NCI-H748 treated with DMSO at 0.1 percent for 48 hours (cell line): Measurements from ENCODE around the gene RHBDD1.

ENCODE experiments used
- DNase-seq: peaks from one replicate; lab custom pipeline; 2025; lab: John Stamatoyannopoulos, UW

Gene RHBDD1

DNA sequence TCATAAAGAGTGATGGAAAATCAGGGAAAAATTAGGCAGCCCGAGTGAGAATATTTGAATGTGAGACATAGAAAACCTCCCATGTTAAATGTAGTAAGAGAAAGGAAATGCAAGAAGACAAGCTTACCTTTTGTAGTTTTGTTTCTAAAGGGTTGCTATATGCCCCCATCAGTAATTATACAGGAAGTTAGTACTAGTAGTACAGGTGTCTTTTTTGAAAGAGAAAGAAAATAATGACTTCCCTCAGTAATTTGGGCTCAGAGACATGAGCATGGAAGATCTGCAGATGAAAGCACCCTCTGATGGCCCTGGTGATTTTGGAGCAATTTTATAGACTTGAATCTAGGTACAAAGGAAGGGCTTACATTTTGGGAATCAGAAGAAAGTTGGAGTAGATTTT, 80.8 kb downstream of the RHBDD1 start:
- no peak for DNase-seq

GRCh38 chr2:226932443-226932842, 96.6 kb downstream of the RHBDD1 start:
- DNase-seq: no peak

- no peak for DNase-seq
Observed at GRCh38 chr2:226934546-226935201, 98.8 kb downstream of the RHBDD1 start.

DNA sequence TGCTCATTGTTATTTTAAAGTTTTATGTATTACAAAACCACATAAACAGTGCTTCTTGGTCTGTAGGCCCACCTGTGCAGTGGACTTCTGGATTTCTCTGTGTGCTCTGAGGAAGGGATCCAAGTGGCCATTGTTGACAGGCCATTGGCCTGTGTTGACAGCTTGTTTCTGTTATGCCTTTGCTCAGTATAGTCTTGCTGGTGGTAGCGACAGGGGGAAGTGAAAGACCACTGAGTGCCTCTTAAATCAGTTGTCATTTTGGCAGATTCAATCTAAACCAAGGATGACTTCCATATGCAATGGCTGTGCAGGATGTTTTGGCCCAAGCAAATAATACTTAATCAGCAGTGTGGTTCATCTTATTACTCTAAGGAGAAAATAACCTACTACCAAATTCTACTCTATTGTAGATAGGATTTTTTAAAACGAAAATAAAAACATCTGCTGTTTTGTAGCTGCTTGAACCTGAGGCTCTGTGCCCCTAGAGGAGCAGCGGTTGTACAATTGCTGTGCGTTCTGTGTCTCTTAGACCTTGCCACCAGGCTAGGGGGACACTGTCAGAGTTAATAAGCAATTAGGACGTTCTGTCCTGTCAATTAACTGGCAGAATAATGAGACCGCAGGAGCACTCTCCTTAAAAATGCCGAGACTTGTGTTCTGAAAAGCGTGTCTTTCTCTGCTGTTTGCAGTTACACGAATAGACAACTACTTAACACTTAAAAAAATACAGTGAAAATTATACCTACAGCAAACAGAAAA, 108.2 kb downstream of the RHBDD1 start:
- DNase-seq: no peak

GRCh38 chr2:226953206-226953605, 117.4 kb downstream of the RHBDD1 start:
- no peak for DNase-seq

DNA sequence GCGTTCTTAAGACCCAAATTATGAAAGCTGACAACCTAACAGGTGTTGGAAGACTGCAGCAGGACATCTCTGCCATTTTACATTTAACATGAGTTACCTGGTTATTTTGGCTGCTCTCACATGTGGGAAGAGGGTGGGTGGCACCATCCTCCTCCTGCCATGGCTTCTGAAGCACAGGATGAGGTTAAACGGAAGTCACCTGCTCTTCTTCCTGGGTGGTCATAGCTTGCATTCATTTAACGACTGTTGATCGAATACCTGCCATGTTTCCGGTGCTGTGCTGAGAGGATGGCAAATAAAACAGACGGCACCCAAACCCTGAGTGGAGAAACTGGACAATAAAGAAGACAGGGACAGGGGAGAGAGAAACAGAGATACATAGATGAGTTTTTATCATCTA, 118.0 kb downstream of the RHBDD1 start:
- DNase-seq: no peak

DNA sequence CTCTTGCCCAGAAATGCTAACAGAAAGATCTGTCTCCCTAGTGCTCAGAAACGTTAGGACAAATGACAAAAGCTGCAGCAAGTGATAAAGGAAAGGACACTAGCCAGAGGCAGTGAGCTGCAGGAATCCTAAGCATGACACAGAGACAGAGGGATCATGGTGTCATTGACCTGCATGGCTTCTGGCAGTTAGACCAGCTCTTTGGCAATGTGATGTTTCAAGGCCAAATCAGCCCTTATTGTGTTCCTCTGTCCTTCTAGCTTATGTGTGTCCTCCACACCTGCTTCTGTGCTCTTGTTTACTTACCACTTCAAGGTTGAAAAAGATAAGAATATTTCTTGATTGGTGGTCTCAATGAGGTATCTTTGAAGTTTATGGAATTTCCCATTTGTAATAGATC, 120.8 kb downstream of the RHBDD1 start:
- no peak for DNase-seq

DNA sequence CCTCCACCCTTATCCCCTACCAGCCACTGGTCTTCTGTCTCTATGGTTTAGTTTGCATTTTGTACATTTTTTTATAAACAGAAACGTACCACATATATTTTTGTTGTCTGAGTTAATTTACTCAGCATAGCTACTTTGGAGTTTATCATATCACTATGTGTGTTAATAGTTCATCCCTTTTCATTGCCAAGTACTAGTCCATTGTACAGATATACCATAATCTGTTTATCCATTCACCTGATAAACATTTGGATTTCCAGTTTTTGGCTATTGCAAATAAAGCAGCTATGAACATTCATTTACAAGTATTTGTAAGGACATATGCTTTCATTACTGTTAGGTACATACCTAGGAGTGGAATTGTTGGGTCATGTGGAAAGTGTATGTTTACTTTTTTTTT, 123.6 kb downstream of the RHBDD1 start:
- no peak for DNase-seq

DNA sequence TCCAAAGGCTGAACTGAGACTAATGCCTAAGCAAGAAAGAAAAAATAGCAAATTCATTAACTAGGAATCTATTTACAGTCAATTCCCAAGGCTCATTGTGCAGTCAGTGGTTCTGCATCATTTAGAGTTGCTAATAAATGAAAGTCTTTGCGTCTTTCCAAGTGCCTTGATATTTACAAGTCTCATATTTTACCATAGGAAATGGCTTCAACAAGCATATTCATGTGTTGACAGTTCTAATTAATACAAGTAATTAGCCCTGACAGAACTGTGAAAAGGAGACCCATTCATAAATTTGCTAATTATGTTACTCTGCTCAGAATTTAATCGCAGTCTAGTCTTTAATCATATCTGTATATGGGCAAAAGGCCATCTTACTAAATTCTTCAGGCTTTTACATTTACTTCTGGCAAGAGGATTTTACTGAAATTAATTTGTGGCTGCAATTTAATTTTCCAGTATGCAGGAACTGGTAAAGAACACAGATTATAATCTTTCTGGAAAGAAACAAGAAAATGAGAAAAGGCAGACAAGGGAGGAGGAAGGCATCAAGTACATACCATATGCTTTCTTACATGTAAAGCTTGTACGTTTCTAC, 126.4 kb downstream of the RHBDD1 start:
- DNase-seq: no peak

- no peak for DNase-seq
Observed at GRCh38 chr2:226963528-226963927, 127.7 kb downstream of the RHBDD1 start.

DNA sequence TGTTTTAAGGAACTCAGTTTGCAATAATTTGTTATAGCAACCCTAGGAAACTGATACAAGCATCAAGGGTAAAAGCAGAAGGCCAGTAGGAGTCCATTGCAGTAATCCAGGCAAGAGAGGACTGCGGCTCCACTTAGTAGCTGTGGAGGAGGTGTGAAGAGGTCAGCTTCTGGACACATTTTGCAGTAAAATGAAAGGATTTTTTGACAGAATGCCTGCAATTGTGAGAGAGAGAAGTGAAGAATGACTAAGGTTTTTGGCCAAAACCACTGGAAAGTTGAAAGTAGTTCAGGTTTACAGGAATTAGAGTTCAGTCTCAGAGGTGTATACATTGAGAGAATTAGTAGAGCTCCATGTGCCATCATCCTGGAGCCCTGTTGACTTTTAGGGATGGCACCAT, 129.5 kb downstream of the RHBDD1 start:
- DNase-seq: no peak

- DNase-seq: no peak
Observed at GRCh38 chr2:226969417-226970080, 133.7 kb downstream of the RHBDD1 start.

DNA sequence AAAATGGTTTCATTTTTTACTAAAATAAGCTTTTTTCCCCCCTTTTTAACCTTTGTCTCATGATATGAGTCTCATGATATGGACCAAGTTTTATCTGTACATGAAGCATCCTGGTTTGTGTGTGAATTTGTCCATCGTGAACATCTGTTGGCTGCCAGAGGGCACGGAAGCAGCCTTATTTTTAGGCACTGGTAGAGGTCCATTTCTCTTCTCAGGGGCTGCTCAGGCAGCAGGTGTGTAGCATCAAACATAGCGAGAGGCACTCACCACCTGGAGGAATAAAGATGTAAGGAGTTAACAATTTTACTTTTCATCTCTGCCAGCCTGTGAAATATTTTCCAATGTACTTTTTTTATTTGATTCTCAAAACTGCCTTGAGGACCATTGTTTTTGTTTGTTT, 134.5 kb downstream of the RHBDD1 start:
- DNase-seq: no peak

GRCh38 chr2:226971084-226971483, 135.2 kb downstream of the RHBDD1 start:
- no peak for DNase-seq

- DNase-seq: no peak
Observed at GRCh38 chr2:226971770-226972169, 135.9 kb downstream of the RHBDD1 start.

GRCh38 chr2:226973816-226974215, 138.0 kb downstream of the RHBDD1 start:
- DNase-seq: no peak

GRCh38 chr2:226977775-226978190, 141.9 kb downstream of the RHBDD1 start:
- DNase-seq: no peak

DNA sequence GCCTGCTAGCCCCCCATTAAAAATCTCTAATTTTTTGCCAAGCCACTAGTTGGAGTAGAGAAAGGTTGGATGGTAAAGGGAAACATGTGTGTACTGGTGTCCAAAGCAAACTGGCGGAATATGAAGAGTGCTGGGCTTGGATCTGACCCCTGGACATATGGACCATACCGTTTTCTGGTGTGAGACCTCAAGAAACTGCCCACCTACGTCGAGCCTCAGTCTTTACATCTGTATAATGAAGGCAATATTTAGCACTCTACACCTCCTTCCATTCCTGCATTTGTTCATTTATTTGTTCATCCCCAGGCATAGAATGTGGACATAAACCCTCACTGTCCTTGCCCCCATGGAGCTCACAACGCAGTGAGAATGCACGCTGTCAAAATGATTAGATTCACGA, 142.4 kb downstream of the RHBDD1 start:
- no peak for DNase-seq

DNA sequence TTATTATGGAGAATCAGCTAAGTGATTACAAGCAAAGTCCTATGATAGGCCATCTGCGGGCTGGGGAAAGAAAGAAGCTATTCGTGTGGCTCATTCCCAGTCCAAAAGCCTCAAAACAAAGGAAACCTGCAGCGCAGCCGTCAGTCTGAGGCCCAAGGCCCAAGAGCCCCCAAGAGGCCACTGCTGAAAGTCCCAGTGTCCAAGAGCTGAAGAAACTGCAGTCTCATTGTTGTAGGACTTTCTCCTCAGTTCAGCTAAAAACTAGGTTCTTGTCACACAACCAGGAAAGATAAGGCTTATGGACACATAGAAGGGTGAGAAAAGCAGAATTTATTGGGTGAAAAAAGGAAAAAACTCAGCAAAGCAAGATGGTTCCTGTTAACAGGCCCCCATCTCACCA, 143.2 kb downstream of the RHBDD1 start:
- no peak for DNase-seq

- DNase-seq: no peak
Observed at GRCh38 chr2:226981791-226982326, 146.0 kb downstream of the RHBDD1 start.

GRCh38 chr2:226983895-226984749, 148.3 kb downstream of the RHBDD1 start:
- DNase-seq: no peak
